Measurements from ENCODE around the gene PLEKHA6. TPM values are rescaled to one million over a fixed set of nuclear protein-coding genes. Genes with fewer than 3 reads are reported as not detected.

Gene PLEKHA6
- total RNA-seq, 2 experiments from 2014 or later, result 0.86 to 0.87 TPM

DNA sequence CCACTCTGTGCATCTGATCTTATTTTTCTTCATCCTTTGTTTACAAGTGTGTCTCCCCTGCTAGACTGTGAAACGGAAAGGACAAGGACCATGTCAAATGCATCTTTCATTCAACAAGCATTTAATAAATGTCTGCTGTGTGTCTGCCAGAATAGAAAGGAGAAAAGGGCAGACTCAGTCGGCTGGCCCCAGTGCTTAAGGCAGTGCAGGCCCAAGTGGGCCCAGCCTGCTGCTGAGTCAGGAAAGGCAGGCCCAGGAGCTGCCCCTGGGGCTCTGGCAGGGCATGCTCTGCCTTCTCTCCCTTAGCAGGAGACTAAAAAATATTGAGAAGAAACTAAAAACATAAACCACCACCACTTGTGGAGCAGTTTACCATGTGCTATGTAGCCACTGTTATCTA, 38.1 kb downstream of the PLEKHA6 start:
- peaks cover 28% of the 10 kb centered on the region for H3K4me1 Mint-ChIP-seq
- ATAC-seq, result no peak
- no peaks in the 10 kb centered on the region for H3K36me3 Mint-ChIP-seq (ENCODE audit: low read depth)
- DNase-seq, result no peak
- H3K27ac Mint-ChIP-seq, result no peak overlapping the region
- peaks cover 8% of the 10 kb centered on the region for H3K27me3 Mint-ChIP-seq
- no peaks in the 10 kb centered on the region for H3K9me3 Mint-ChIP-seq (ENCODE audit: low read depth)
- CTCF ChIA-PET, result interaction anchor here (0.6 to 1.1 kb wide), 3 partner anchors 63 to 528 kb away, joined by 3 to 5 read pairs (median 3); no protein-coding TSS in a partner anchor
- intact Hi-C loops (cut with DNase I, micrococcal nuclease), result no loop called here
- POLR2A ChIA-PET, result no interaction called here
- H3K4me3 Mint-ChIP-seq, result no peak overlapping the region

DNA sequence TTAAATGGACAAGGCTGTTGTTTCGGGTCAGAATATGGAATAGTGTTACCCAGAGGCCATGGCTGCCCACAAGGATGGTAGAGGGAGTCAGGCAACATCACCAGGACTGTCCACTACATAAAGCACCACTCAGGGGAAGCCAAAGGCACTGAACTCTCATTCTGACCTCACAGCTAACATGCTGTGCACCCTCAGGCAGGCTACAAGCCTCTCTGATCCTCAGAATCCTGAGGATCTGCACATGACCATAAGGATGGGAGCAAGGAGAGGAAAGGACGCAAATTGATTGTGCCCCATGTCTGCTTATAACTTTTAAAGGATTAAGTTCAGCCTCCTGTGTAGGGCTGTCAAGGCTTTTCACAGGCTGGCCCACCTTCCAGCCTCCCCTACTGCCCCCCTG, 38.7 kb downstream of the PLEKHA6 start:
- H3K36me3 Mint-ChIP-seq (ENCODE audit: low read depth), result no peaks in the 10 kb centered on the region
- DNase-seq (no peak), ATAC-seq (no peak)
- no peak overlapping the region for H3K27ac Mint-ChIP-seq
- ChIA-PET CTCF (interaction anchor here (0.7 kb wide), 1 partner anchor 126 kb away, joined by 3 read pairs; no protein-coding TSS in a partner anchor), POLR2A (no interaction called here)
- peaks cover 6% of the 10 kb centered on the region for H3K27me3 Mint-ChIP-seq
- H3K9me3 Mint-ChIP-seq (ENCODE audit: low read depth), result no peaks in the 10 kb centered on the region
- H3K4me3 Mint-ChIP-seq, result no peak overlapping the region
- intact Hi-C loops (cut with DNase I, micrococcal nuclease), result no loop called here
- peaks cover 28% of the 10 kb centered on the region for H3K4me1 Mint-ChIP-seq

DNA sequence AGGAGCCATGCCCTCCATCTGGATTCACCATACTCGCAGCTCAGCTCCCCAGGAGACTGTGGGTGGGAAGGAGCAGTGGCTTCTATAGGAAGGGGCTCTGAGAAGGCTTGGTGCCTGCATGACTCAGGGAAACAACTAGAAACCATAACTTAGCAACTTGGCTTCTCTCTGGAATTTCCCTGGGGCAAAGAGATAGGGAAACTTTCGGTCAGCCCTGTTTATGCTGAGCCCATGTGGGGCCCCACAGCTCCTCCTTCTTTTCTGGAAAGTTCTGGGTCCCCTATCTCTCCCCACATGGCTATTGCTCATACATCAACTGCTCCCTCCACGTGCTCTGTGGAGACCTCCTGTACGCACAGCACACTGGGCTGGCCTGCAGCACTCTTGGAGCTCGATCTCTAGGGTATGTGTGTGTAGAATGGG, 39.3 kb downstream of the PLEKHA6 start:
- ATAC-seq (peak; percentile 15), DNase-seq (peak; percentile 28)
- intact Hi-C loops (cut with DNase I, micrococcal nuclease), result no loop called here
- Mint-ChIP-seq H3K4me1 (peaks cover 28% of the 10 kb centered on the region), H3K9me3 (ENCODE audit: low read depth) (no peaks in the 10 kb centered on the region), H3K27ac (no peak overlapping the region), H3K27me3 (peaks cover 4% of the 10 kb centered on the region), H3K4me3 (no peak overlapping the region), H3K36me3 (ENCODE audit: low read depth) (no peaks in the 10 kb centered on the region)
- CTCF ChIA-PET, result interaction anchor here (0.6 to 1.5 kb wide), 3 partner anchors 13 to 126 kb away, joined by 3 to 4 read pairs (median 3); no protein-coding TSS in a partner anchor
- POLR2A ChIA-PET, result no interaction called here

DNA sequence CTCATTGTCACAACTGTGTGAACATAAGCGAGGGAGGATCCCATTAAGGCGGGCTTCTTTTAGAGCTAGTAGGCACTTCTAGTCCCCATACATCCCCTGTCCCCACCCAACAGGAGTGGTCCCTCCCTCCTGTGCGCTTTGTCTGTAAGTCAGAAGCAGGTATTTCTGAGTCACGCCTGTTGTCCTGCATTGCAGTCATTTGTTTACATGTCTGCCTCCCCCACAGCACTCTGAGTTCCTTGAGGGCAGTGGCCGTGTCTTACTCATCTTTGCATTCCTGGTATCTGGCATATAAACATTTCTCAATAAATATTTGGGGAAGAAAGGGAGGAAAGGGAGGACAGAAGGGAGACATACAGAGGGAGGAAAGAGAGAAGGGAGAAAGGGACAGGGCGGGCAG, 40.3 kb downstream of the PLEKHA6 start:
- Mint-ChIP-seq H3K27ac (peak overlapping the region; percentile 48), H3K36me3 (ENCODE audit: low read depth) (no peaks in the 10 kb centered on the region), H3K4me3 (no peak overlapping the region), H3K4me1 (peaks cover 26% of the 10 kb centered on the region), H3K9me3 (ENCODE audit: low read depth) (no peaks in the 10 kb centered on the region), H3K27me3 (no peaks in the 10 kb centered on the region)
- intact Hi-C loops (cut with DNase I, micrococcal nuclease), result no loop called here
- POLR2A ChIA-PET, result no interaction called here
- ATAC-seq, result no peak
- peak; percentile 22 for DNase-seq
- CTCF ChIA-PET, result interaction anchor here (1.5 kb wide), 1 partner anchor 12 kb away, joined by 4 read pairs; no protein-coding TSS in a partner anchor

DNA sequence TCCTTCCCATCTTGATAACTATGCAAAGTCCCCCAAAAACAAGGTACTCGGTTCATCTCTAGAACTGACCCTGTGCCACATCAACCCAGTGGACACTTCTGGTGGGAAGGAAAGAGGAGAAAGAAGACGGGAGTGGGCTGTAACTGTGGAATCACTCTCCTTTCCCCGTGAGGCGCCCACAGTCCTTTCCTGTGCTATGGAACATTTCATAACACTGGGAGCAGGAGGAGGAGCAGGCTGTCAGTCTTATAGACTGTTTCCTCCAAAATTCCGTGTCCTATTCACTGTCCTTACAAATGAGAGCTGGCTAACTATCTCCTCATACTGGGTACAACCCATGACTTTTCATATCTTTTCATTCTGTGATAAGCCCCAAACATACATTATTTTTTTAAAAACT, 40.7 kb downstream of the PLEKHA6 start:
- CTCF ChIA-PET, result interaction anchor here (1.5 kb wide), 1 partner anchor 11 kb away, joined by 4 read pairs; no protein-coding TSS in a partner anchor
- Mint-ChIP-seq H3K36me3 (ENCODE audit: low read depth) (no peaks in the 10 kb centered on the region), H3K9me3 (ENCODE audit: low read depth) (no peaks in the 10 kb centered on the region), H3K27me3 (no peaks in the 10 kb centered on the region), H3K4me3 (no peak overlapping the region), H3K27ac (peak overlapping the region; percentile 48), H3K4me1 (peaks cover 22% of the 10 kb centered on the region)
- DNase-seq (no peak), ATAC-seq (no peak)
- POLR2A ChIA-PET, result no interaction called here
- intact Hi-C loops (cut with DNase I, micrococcal nuclease), result no loop called here

DNA sequence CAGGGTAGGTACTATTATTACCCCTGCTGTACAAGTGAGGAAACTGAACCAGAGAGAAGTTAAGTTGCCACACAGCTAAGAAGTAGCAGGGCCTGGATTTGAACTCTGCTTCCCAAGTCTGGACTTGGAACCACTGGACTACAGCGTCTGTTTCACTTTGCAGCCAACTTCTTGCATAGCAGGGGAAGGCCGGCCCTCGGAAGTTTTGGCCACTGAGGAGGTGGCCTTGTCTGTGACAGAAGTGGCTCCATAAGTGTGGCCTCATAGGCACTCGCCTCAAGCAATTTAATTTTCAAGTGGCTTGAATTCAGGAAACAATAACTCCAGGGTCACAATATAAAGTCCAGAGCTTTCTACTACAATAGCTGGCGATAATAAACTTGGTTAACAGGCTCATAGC, 41.4 kb downstream of the PLEKHA6 start:
- H3K4me3 Mint-ChIP-seq, result no peak overlapping the region
- ChIA-PET POLR2A (no interaction called here), CTCF (interaction anchor here (0.7 to 1.0 kb wide), 2 partner anchors 113 to 181 kb away, joined by 3 read pairs; no protein-coding TSS in a partner anchor)
- no peaks in the 10 kb centered on the region for H3K36me3 Mint-ChIP-seq (ENCODE audit: low read depth)
- H3K4me1 Mint-ChIP-seq, result peaks cover 15% of the 10 kb centered on the region
- H3K9me3 Mint-ChIP-seq (ENCODE audit: low read depth), result no peaks in the 10 kb centered on the region
- intact Hi-C loops (cut with DNase I, micrococcal nuclease), result no loop called here
- no peak for ATAC-seq
- no peak overlapping the region for H3K27ac Mint-ChIP-seq
- no peak for DNase-seq
- H3K27me3 Mint-ChIP-seq, result no peaks in the 10 kb centered on the region

DNA sequence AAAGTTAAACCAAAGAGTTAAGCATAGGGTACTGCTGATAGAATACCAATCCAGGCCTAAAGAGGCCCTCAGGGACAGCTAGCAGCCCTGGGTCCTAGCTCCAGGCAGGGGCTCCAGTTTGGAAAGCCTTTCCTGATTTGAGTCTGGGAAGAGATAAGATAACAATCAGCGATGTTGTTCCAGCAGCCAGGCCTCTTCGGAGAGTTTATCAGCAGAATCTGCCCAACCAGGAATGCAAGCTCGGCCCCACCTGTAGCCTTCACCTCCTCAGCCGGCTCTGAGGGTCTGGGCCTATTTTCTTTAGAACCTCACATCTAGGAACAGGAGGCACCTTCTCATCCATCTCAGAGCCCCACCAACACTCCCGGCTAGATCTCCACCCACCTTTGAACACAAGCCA, 42.6 kb downstream of the PLEKHA6 start:
- no peak for ATAC-seq
- H3K27me3 Mint-ChIP-seq, result peaks cover 3% of the 10 kb centered on the region
- no peak for DNase-seq
- H3K36me3 Mint-ChIP-seq (ENCODE audit: low read depth), result no peaks in the 10 kb centered on the region
- no peaks in the 10 kb centered on the region for H3K9me3 Mint-ChIP-seq (ENCODE audit: low read depth)
- CTCF ChIA-PET, result interaction anchor here (1.1 kb wide), 1 partner anchor 430 kb away, joined by 4 read pairs; no protein-coding TSS in a partner anchor
- intact Hi-C loops (cut with DNase I, micrococcal nuclease), result no loop called here
- no peak overlapping the region for H3K27ac Mint-ChIP-seq
- H3K4me1 Mint-ChIP-seq, result peaks cover 10% of the 10 kb centered on the region
- POLR2A ChIA-PET, result no interaction called here
- H3K4me3 Mint-ChIP-seq, result no peak overlapping the region

DNA sequence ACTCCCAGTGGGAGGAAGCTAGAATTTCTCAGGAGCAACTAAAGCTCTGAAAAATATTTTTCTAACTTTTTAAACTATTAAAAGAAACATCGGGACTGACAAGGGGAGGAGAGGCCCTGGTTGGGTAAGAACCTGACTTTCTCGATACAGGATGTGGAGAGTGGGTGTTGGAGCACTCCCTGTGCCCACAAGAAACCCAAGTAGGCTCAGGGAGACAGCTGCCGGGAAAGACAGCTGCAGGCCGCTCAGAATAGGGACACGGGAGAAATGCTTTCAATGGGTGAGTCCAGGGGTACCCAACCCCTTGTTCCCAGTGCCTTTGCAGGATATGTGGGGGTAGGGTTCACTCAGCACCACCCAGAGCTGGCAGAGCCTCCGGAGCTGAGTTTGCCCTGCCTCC, 43.6 kb downstream of the PLEKHA6 start:
- intact Hi-C loops (cut with DNase I, micrococcal nuclease), result no loop called here
- ChIA-PET CTCF (interaction anchor here (0.6 to 0.8 kb wide), 3 partner anchors 11 to 551 kb away, joined by 3 to 4 read pairs (median 4); no protein-coding TSS in a partner anchor), POLR2A (no interaction called here)
- Mint-ChIP-seq H3K36me3 (ENCODE audit: low read depth) (no peaks in the 10 kb centered on the region), H3K27me3 (peaks cover 3% of the 10 kb centered on the region), H3K4me3 (no peak overlapping the region), H3K27ac (no peak overlapping the region), H3K4me1 (peaks cover 7% of the 10 kb centered on the region), H3K9me3 (ENCODE audit: low read depth) (no peaks in the 10 kb centered on the region)
- ATAC-seq (no peak), DNase-seq (no peak)

DNA sequence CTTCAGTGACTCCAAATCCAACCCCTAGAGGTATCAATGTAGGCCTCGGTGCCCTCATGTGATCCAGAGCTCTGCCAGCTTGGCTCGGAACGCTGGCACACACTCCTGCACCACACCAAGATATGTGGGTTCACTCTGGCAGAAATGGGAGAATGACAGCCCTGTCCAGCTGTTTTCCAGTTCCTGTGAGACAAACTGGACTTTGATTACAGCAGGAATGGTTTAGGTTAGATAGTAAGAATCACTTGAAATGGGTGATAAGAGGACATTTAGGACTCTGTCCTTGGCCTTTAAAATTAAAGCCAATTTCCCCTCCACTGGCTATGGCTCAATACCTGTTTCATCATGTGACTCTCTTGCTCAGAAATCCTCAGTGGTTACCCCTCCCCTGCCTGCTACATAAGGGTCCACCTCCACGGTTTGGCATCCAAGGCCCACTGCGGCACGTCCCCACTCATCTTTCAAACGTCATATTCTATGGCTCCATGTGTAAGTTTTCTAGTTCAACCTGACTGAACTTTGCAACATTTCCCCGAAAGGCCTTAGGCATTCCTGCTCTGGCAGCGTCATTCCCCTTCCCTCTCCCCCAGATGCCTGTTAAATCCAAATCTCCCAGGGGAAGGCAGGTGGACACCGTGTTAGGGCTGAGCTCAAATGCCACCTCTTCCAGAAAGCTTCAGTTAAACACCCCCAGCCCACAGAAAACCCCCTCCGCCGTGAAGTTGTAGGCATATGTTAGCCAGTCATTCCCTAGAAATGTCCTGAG, 44.7 kb downstream of the PLEKHA6 start:
- ChIA-PET CTCF (interaction anchor here (0.8 to 2.4 kb wide), 3 partner anchors 9 to 116 kb away, joined by 4 to 9 read pairs (median 9); no protein-coding TSS in a partner anchor), POLR2A (no interaction called here)
- H3K27ac Mint-ChIP-seq, result no peak overlapping the region
- H3K36me3 Mint-ChIP-seq (ENCODE audit: low read depth), result no peaks in the 10 kb centered on the region
- peaks cover 2% of the 10 kb centered on the region for H3K4me1 Mint-ChIP-seq
- no peak overlapping the region for H3K4me3 Mint-ChIP-seq
- no peak for DNase-seq
- H3K9me3 Mint-ChIP-seq (ENCODE audit: low read depth), result no peaks in the 10 kb centered on the region
- no peak for ATAC-seq
- intact Hi-C loops (cut with DNase I, micrococcal nuclease), result no loop called here
- peaks cover 3% of the 10 kb centered on the region for H3K27me3 Mint-ChIP-seq

DNA sequence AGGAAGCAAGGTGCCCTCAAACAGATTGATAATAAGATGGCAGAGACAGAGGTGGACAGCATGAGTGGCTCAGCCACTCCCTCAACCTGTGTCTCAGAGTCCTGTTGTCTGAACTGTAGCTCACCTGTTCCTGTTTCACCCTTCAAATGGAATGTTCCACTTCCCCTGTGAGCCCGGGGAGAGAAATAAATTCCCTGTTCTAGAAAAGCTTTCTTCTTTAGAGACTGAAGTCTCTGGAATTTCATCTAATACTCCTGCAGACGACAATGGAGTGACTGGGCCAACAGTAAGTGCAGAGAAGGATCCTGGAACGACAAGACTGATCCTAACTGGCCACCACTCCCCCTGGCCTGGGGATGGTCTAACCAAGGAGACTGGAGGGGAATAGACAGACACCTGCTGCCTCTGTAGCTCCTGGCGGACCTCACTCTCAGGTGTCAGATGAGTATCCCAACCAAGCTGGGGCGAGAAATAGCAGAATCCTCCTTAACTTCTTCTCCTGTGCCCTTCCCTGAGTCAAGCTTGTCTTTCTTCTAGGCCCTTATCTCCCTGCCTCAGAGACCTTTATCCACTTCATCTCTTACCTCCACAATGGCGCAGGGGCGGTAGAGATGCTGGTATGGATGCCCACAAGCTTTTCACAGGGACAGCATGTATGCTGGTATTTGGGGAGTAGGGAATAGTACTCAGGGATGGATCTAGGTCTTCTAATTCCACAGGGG, 45.4 kb downstream of the PLEKHA6 start:
- Mint-ChIP-seq H3K9me3 (ENCODE audit: low read depth) (no peaks in the 10 kb centered on the region), H3K36me3 (ENCODE audit: low read depth) (no peaks in the 10 kb centered on the region), H3K27ac (no peak overlapping the region), H3K27me3 (peaks cover 3% of the 10 kb centered on the region), H3K4me3 (no peak overlapping the region), H3K4me1 (no peaks in the 10 kb centered on the region)
- intact Hi-C loops (cut with DNase I, micrococcal nuclease), result no loop called here
- no peak for ATAC-seq
- DNase-seq, result no peak
- ChIA-PET POLR2A (interaction anchor here (0.7 kb wide), 1 partner anchor 10 kb away, joined by 7 read pairs; no protein-coding TSS in a partner anchor), CTCF (interaction anchor here (0.7 to 2.4 kb wide), 4 partner anchors 9 to 275 kb away, joined by 3 to 9 read pairs (median 6); no protein-coding TSS in a partner anchor)

DNA sequence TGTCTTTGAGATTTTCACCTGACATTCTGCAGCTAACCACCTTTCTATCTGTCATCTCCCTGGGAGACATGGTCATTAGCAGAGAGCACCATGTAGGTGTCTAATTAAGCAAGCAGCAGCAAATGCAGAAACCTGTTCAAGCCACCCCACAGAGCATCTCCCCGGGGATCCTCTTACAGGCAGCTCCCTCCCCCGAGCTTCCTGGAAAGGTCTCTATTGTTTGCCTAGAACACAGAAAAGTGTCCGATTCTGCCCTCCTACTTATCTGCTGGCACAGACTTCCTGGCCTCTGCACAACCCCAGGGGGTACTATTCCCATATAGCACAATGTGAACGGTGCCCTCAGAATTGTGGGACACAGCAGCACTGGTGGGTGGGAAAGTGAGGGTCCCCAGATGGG, 46.1 kb downstream of the PLEKHA6 start:
- no peaks in the 10 kb centered on the region for H3K36me3 Mint-ChIP-seq (ENCODE audit: low read depth)
- POLR2A ChIA-PET, result no interaction called here
- H3K9me3 Mint-ChIP-seq (ENCODE audit: low read depth), result no peaks in the 10 kb centered on the region
- no peak overlapping the region for H3K4me3 Mint-ChIP-seq
- H3K4me1 Mint-ChIP-seq, result no peaks in the 10 kb centered on the region
- no peak for DNase-seq
- H3K27ac Mint-ChIP-seq, result no peak overlapping the region
- no peak for ATAC-seq
- intact Hi-C loops (cut with DNase I, micrococcal nuclease), result no loop called here
- peaks cover 3% of the 10 kb centered on the region for H3K27me3 Mint-ChIP-seq
- CTCF ChIA-PET, result interaction anchor here (0.8 to 2.4 kb wide), 3 partner anchors 10 to 274 kb away, joined by 4 to 9 read pairs (median 9); no protein-coding TSS in a partner anchor

Measured in activated CD4-positive, alpha-beta T cell treated with anti-CD3 and anti-CD28 coated beads for 36 hours (primary cell).